ENCODE results near the gene TFAP2A.

Gene TFAP2A

GRCh38 chr6:10381133-10381829, 33.6 kb downstream of the TFAP2A start:
- TF ChIP-seq, protein P1, sequence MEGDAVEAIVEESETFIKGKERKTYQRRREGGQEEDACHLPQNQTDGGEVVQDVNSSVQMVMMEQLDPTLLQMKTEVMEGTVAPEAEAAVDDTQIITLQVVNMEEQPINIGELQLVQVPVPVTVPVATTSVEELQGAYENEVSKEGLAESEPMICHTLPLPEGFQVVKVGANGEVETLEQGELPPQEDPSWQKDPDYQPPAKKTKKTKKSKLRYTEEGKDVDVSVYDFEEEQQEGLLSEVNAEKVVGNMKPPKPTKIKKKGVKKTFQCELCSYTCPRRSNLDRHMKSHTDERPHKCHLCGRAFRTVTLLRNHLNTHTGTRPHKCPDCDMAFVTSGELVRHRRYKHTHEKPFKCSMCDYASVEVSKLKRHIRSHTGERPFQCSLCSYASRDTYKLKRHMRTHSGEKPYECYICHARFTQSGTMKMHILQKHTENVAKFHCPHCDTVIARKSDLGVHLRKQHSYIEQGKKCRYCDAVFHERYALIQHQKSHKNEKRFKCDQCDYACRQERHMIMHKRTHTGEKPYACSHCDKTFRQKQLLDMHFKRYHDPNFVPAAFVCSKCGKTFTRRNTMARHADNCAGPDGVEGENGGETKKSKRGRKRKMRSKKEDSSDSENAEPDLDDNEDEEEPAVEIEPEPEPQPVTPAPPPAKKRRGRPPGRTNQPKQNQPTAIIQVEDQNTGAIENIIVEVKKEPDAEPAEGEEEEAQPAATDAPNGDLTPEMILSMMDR (IDR thresholded peaks at IDR 0.05), result no peak

DNA sequence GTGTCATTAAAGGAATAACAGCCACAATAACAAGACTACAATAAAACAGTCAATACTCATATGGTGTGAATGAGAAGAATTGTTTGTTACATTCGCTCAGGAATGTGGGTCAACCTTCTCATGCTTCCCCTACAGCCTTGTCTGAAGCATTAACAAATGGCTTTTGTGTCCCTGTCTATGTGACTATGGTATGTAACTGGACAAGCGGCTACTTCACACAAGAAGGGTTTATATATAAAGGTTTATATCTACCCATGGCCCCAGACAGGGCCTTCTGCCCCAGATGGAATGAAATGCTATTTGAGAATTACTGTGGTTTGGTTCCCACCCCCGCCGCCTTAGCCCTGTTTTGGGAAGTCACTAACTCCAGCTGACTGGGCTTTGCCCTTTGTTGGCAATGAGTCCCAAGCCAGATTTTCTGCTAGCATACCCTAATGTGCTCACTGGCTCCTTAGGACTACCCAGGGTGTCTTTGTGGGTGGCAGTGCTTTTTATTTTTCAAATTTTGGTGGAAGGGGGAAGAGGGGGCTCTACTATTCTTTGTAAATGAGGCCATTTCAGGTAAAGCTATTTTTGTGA, 39.4 kb downstream of the TFAP2A start:
- TF ChIP-seq, protein P1 (IDR thresholded peaks at IDR 0.05), result no peak

GRCh38 chr6:10373642-10374359, 41.1 kb downstream of the TFAP2A start:
- TF ChIP-seq, protein P1 (IDR thresholded peaks at IDR 0.05), result no peak

DNA sequence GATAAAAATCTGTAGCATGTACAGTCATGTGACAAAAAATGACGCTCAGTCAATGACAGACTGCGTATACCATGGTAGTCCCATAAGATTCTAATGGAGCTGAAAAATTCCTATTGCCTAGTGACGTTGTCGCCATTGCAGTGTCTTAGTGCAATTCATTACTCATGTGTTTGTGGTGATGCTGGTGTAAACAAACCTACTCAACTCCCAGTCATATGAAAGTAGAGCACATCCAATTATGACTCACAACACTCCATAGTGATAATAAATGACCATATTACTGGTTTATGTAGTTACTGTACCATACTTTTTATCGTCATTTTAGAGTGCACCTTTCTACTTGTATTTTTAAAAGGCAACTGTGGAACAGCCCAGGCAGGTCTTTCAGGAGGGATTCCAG, 45.0 kb downstream of the TFAP2A start:
- TF ChIP-seq, protein P1 (IDR thresholded peaks at IDR 0.05), result no peak

DNA sequence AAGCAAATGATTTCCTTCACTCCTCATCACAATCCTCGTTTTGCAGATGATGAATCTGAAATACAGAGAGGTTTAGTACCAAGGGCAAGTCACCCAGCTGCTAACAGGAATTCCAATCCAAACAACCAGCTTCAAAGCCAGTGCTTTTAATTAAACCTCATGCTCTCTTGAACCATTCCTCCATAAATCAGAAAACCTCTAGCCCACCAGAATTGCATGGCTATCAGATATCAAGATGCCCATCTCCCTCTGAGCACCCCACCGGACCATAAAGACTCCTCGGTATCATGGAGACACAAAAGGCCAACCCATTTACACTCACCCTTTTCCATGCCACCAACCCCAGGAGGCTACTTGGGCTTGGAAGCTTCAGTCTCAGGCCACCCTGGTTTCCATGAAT, 46.0 kb downstream of the TFAP2A start:
- TF ChIP-seq, protein P1 (IDR thresholded peaks at IDR 0.05), result no peak

- TF ChIP-seq, protein P1 (IDR thresholded peaks at IDR 0.05), result no peak
Measured at GRCh38 chr6:10363911-10364310, 51.0 kb downstream of the TFAP2A start.

- TF ChIP-seq, protein P1 (IDR thresholded peaks at IDR 0.05), result no peak
Measured at GRCh38 chr6:10362300-10362699, 52.6 kb downstream of the TFAP2A start.
